K562 (cell line): ENCODE results near the gene ZGLP1. TPM values are rescaled to one million over a fixed set of nuclear protein-coding genes. Genes with fewer than 3 reads are reported as not detected.
A peak's percentile ranks its signal among the peaks of the same experiment; 100 is the strongest.

ENCODE experiments used
- ARHGAP35 ChIP-seq: fragments of 450-650 bp; IDR thresholded peaks from 2 replicates; pipeline ENCODE4 v1.6.1; 2018; ENCODE audit not compliant: partially characterized antibody
- ARNT ChIP-seq, 2 experiments: fragments of 450-650 bp; IDR thresholded peaks; 2 replicates each; pipeline ENCODE4 v1.6.1; 2016; ENCODE audit warnings: mild to moderate bottlenecking in 1 of 2
- CBX1 ChIP-seq: sonication (generic); IDR thresholded peaks from 2 replicates; pipeline ENCODE4 v1.6.1; 2016; ENCODE audit warnings: antibody characterized with exemption, low read depth, mild to moderate bottlenecking
- GABPB1 ChIP-seq: sonication (generic); formaldehyde crosslinking; IDR thresholded peaks from 2 replicates; pipeline ENCODE4 v1.8.0; 2022; ENCODE audit warnings: mild to moderate bottlenecking, missing genetic modification reagents
- GATAD2A ChIP-seq: fragments of 450-650 bp; IDR thresholded peaks from 2 replicates; pipeline ENCODE4 v1.6.1; 2017
- HMBOX1 ChIP-seq: sonication (generic); IDR thresholded peaks from 2 replicates; pipeline ENCODE4 v1.6.1; 2016
- HMGN3 ChIP-seq: IDR thresholded peaks from 2 replicates; pipeline ENCODE4 v1.6.1; 2011; ENCODE audit warnings: borderline replicate concordance, low read depth, mild to moderate bottlenecking, mixed read lengths, low read length; ENCODE audit not compliant: insufficient read length; ENCODE audit errors: extremely low read depth
- LARP7 ChIP-seq: fragments of 450-650 bp; IDR thresholded peaks from 2 replicates; pipeline ENCODE4 v1.6.1; 2016
- MBD2 ChIP-seq: sonication (generic); IDR thresholded peaks from 2 replicates; pipeline ENCODE4 v1.6.1; 2016; ENCODE audit warnings: low read depth, borderline replicate concordance
- MED1 ChIP-seq: sonication (generic); formaldehyde crosslinking; IDR thresholded peaks from 2 replicates; pipeline ENCODE4 v1.8.1; 2023; ENCODE audit warnings: missing genetic modification reagents, borderline replicate concordance
- MYBL2 ChIP-seq, 2 experiments: fragments of 450-650 bp in 1 of 2; sonication (generic) in 1 of 2; formaldehyde crosslinking in 1 of 2; IDR thresholded peaks; 2 replicates each; pipeline versions ENCODE4 v1.6.1 to v1.8.1; 2017 to 2022; ENCODE audit warnings: borderline replicate concordance in 1 of 2, inconsistent platforms in 1 of 2, low read depth in 1 of 2, mild to moderate bottlenecking in 1 of 2, missing genetic modification reagents in 1 of 2, moderate library complexity in 1 of 2
- NCOA1 ChIP-seq: fragments of 450-650 bp; IDR thresholded peaks from 2 replicates; pipeline ENCODE4 v1.6.1; 2016; ENCODE audit warnings: low read depth
- NEUROD1 ChIP-seq: fragments of 150-350 bp; IDR thresholded peaks from 2 replicates; pipeline ENCODE4 v1.6.1; 2014; ENCODE audit warnings: borderline replicate concordance, low read length, low read depth; ENCODE audit not compliant: partially characterized antibody
- NFATC3 ChIP-seq: fragments of 450-650 bp; IDR thresholded peaks from 2 replicates; pipeline ENCODE4 v1.6.1; 2017; ENCODE audit warnings: mild to moderate bottlenecking
- NR3C1 ChIP-seq: sonication (generic); formaldehyde crosslinking; IDR thresholded peaks from 2 replicates; pipeline ENCODE4 v1.8.1; 2022; ENCODE audit warnings: missing genetic modification reagents
- POLR2AphosphoS5 ChIP-seq: IDR thresholded peaks from 2 replicates; pipeline ENCODE4 v1.6.1; 2011; ENCODE audit warnings: mild to moderate bottlenecking, low read depth, low read length, moderate library complexity; ENCODE audit not compliant: control insufficient read depth, insufficient read depth
- POLR2B ChIP-seq: fragments of 450-650 bp; IDR thresholded peaks from 2 replicates; pipeline ENCODE4 v1.6.1; 2018; ENCODE audit warnings: low read depth; ENCODE audit not compliant: partially characterized antibody
- POLR2G ChIP-seq: fragments of 200-400 bp; formaldehyde crosslinking; IDR thresholded peaks from 2 replicates; pipeline ENCODE4 v1.6.1; 2017; ENCODE audit warnings: low read depth, mild to moderate bottlenecking, antibody characterized with exemption, low read length, moderate library complexity
- TRIM24 ChIP-seq, 2 experiments: fragments of 450-650 bp; IDR thresholded peaks; 2 replicates each; pipeline ENCODE4 v1.6.1; 2016
- ZBED1 ChIP-seq: IDR thresholded peaks from 2 replicates; pipeline ENCODE4 v1.6.1; 2014
- ZBTB5 ChIP-seq: fragments of 450-650 bp; IDR thresholded peaks from 2 replicates; pipeline ENCODE4 v1.6.1; 2017; ENCODE audit warnings: antibody characterized with exemption
- ZFX ChIP-seq: sonication (generic); formaldehyde crosslinking; IDR thresholded peaks from 2 replicates; pipeline ENCODE4 v1.8.0; 2022; ENCODE audit warnings: mild to moderate bottlenecking, missing genetic modification reagents, moderate library complexity
- ZNF316 ChIP-seq: fragments of 450-650 bp; IDR thresholded peaks from 2 replicates; pipeline ENCODE4 v1.6.1; 2016
- ZNF551 ChIP-seq: fragments of 250-450 bp; sonication (Bioruptor Pico); IDR thresholded peaks from 2 replicates; pipeline ENCODE4 v1.5.0; 2021; ENCODE audit warnings: mild to moderate bottlenecking, moderate library complexity
- ZNF57 ChIP-seq: fragments of 450-650 bp; formaldehyde crosslinking; IDR thresholded peaks from 2 replicates; pipeline ENCODE4 v1.4.0; 2020; ENCODE audit warnings: mild to moderate bottlenecking, moderate library complexity
- ZNF717 ChIP-seq: fragments of 250-450 bp; sonication (Bioruptor Pico); IDR thresholded peaks from 2 replicates; pipeline ENCODE4 v1.5.0; 2021
- ZNF740 ChIP-seq, 3 experiments: fragments of 200-800 bp in 1 of 3; sonication (Bioruptor generic) in 1 of 3; sonication (generic) in 1 of 3; formaldehyde crosslinking in 1 of 3; IDR thresholded peaks; 2 replicates each; pipeline versions ENCODE4 v1.6.1 to v1.8.0; 2016 to 2022; ENCODE audit warnings: mild to moderate bottlenecking in 2 of 3, missing compliant biosample characterization in 2 of 3, missing genetic modification characterization in 2 of 3, missing genetic modification reagents in 1 of 3
- polyA plus RNA-seq, 8 experiments: library from polyadenylated mRNA; depleted of rRNA in 4 of 8; stranded (reverse) in 5 of 8; unstranded in 3 of 8; fragments of >200 nt; fragmentation: Nextera tagmentation in 2 of 8; fragmentation: Illumina TruSeq in 1 of 8; extraction: Ambion mirVana in 2 of 8; extraction: Trizol in 1 of 8; gene quantifications; 2 replicates each; pipeline versions ENCODE4 v1.2.1 to v1.2.3, GENCODE V29; 2011 to 2014; ENCODE audit warnings: inconsistent platforms in 1 of 8, missing spikeins in 1 of 8
- total RNA-seq, 7 experiments: library from RNA; depleted of rRNA in 6 of 7; stranded (reverse); fragments of >200 nt in 6 of 7; fragmentation: Illumina TruSeq in 2 of 7; extraction: Trizol in 2 of 7; gene quantifications; 2 replicates each; pipeline versions ENCODE4 v1.2.1 to v1.2.3, GENCODE V29; 2011 to 2021; ENCODE audit warnings: low replicate concordance in 1 of 7

The ZGLP1 gene
- total and polyA plus RNA-seq, 9 of the 15 experiments (the other 6 are each of a cell fraction or from before 2014, with no cell fraction given): 0.24 to 4.5 (median 2.2) TPM

GRCh38 chr19:10289836-10290356, 19.7 kb downstream of the ZGLP1 start, which contains the start of gene ICAM5 (continued):
- TF ChIP-seq MYBL2 (IDR thresholded peaks at IDR 0.05; ENCODE audit: low read depth): no peak
- no peak for TF ChIP-seq MYBL2 (CRISPR knock-in tag; IDR thresholded peaks at IDR 0.05; ENCODE audit: borderline replicate concordance)
- peak; percentile 8 for TF ChIP-seq ARHGAP35
- TF ChIP-seq ZNF57 (CRISPR knock-in tag): 0 out of 2 replicates have a peak, but pooled peaks have one; percentile 30
- peak; percentile 13; the same call in 1 of the 2 replicates for TF ChIP-seq MBD2
- no peak for TF ChIP-seq ZBTB5
- no peak for TF ChIP-seq ZNF316
- no peak for TF ChIP-seq NR3C1 (CRISPR knock-in tag)
- 0 out of 2 replicates have a peak, but pooled peaks have one; percentile 17 for TF ChIP-seq ZNF717
- peak; percentile 37; the same call in 1 of the 2 replicates for TF ChIP-seq POLR2AphosphoS5
- TF ChIP-seq ZFX (CRISPR knock-in tag): 0 out of 2 replicates have a peak, but pooled peaks have one; percentile 38
- TF ChIP-seq ARNT (IDR thresholded peaks at IDR 0.05): peak; percentile 14 to 20; a peak in 1 of 4 replicates
- TF ChIP-seq MED1: no peak
- 0 out of 2 replicates have a peak, but pooled peaks have one; percentile 22 for TF ChIP-seq CBX1
- TF ChIP-seq ZNF740 (CRISPR knock-in tag; IDR thresholded peaks at IDR 0.05): peak; percentile 69; the same call in 1 of the 2 replicates
- TF ChIP-seq ZNF740 (tag; IDR thresholded peaks at IDR 0.05): no peak
- TF ChIP-seq ZBED1: no peak
- peak; percentile 64; the same call in 1 of the 2 replicates for TF ChIP-seq HMBOX1
- TF ChIP-seq POLR2B: peak; percentile 29
- TF ChIP-seq NCOA1: no peak
- peak; percentile 85 for TF ChIP-seq POLR2G
- TF ChIP-seq TRIM24 (IDR thresholded peaks at IDR 0.05): 0 out of 4 replicates have a peak, but pooled peaks of 1 of the 2 experiments have one; percentile 28
- TF ChIP-seq GATAD2A: 0 out of 2 replicates have a peak, but pooled peaks have one; percentile 7
- TF ChIP-seq NFATC3: no peak
- TF ChIP-seq ZNF551 (CRISPR knock-in tag): no peak
- TF ChIP-seq NEUROD1: no peak
- peak; percentile 70; the same call in 1 of the 2 replicates for TF ChIP-seq GABPB1
- peak; percentile 42 for TF ChIP-seq HMGN3
- TF ChIP-seq LARP7: 0 out of 2 replicates have a peak, but pooled peaks have one; percentile 55
